Keratinocyte (primary cell): ENCODE data around the gene GAL. TPM values are rescaled to one million over a fixed set of nuclear protein-coding genes. Genes with fewer than 3 reads are reported as not detected.

Experiments used
- DNase-seq: peaks from one replicate; pipeline ENCODE4 v3.0.0-alpha.2; 2011; ENCODE audit warnings: low read depth, missing footprints, low spot score
- FAIRE-seq: peaks from 2 replicates; lab custom pipeline; 2011; peaks lifted over from hg19 to GRCh38; lab: Jason Lieb, UNC
- H2AFZ ChIP-seq: 2 replicates; pipeline ENCODE4 v1.6.0; 2012; ENCODE audit warnings: low read length, control low read depth, inconsistent platforms; ENCODE audit not compliant: control insufficient read depth
- H3K27ac ChIP-seq: 2 replicates; pipeline ENCODE4 v1.5.1; 2011; ENCODE audit warnings: low read length; ENCODE audit not compliant: control insufficient read depth, insufficient read depth
- H3K27me3 ChIP-seq: 3 replicates; pipeline ENCODE4 v1.6.0; 2011; ENCODE audit warnings: low read length; ENCODE audit not compliant: control insufficient read depth, insufficient read depth; ENCODE audit errors: extremely low read depth
- H3K36me3 ChIP-seq, 2 experiments: 2 replicates in 1 of 2; 3 replicates in 1 of 2; pipeline ENCODE4 v1.5.1; 2011; ENCODE audit warnings: low read length in 2 of 2, mild to moderate bottlenecking in 1 of 2; ENCODE audit not compliant: control insufficient read depth in 2 of 2, insufficient read depth in 2 of 2; ENCODE audit errors: extremely low read depth in 1 of 2
- H3K4me1 ChIP-seq: 3 replicates; pipeline ENCODE4 v1.5.1; 2011; ENCODE audit warnings: low read length; ENCODE audit not compliant: control insufficient read depth, insufficient read depth; ENCODE audit errors: extremely low read depth
- H3K4me2 ChIP-seq: 3 replicates; pipeline ENCODE4 v1.6.0; 2011; ENCODE audit warnings: low read depth, low read length; ENCODE audit not compliant: control insufficient read depth, insufficient read depth; ENCODE audit errors: extremely low read depth
- H3K4me3 ChIP-seq, 3 experiments: fragments of 200-600 bp in 1 of 3; sonication (generic) in 1 of 3; 2 replicates in 2 of 3; 3 replicates in 1 of 3; pipeline ENCODE4 v1.5.1; 2011 to 2016; ENCODE audit warnings: low read length in 3 of 3, mild to moderate bottlenecking in 3 of 3, control low read depth in 2 of 3, inconsistent platforms in 1 of 3, low read depth in 1 of 3, mixed read lengths in 1 of 3, mixed run types in 1 of 3, moderate library complexity in 1 of 3; ENCODE audit not compliant: control insufficient read depth in 2 of 3, insufficient read depth in 2 of 3; ENCODE audit errors: extremely low read depth in 1 of 3
- H3K79me2 ChIP-seq: 2 replicates; pipeline ENCODE4 v1.6.0; 2012; ENCODE audit warnings: low read length; ENCODE audit not compliant: control insufficient read depth, insufficient read depth
- H3K9ac ChIP-seq: 3 replicates; pipeline ENCODE4 v1.6.0; 2011; ENCODE audit warnings: low read length; ENCODE audit not compliant: control insufficient read depth, insufficient read depth; ENCODE audit errors: extremely low read depth
- H3K9me1 ChIP-seq: 3 replicates; pipeline ENCODE4 v1.6.0; 2011; ENCODE audit warnings: low read length; ENCODE audit not compliant: control insufficient read depth, insufficient read depth; ENCODE audit errors: extremely low read depth
- H3K9me3 ChIP-seq: 2 replicates; pipeline ENCODE4 v1.5.1; 2012; ENCODE audit warnings: low read depth, low read length; ENCODE audit not compliant: control insufficient read depth
- H4K20me1 ChIP-seq: 3 replicates; pipeline ENCODE4 v1.6.0; 2011; ENCODE audit warnings: low read length; ENCODE audit not compliant: control insufficient read depth, insufficient read depth; ENCODE audit errors: extremely low read depth
- CTCF ChIP-seq, 3 experiments: IDR thresholded peaks in 1 of 3; conservative IDR thresholded peaks in 1 of 3; optimal IDR thresholded peaks in 1 of 3; 2 replicates in 2 of 3; 3 replicates in 1 of 3; pipeline versions ENCODE3 to v1.5.1; 2011; ENCODE audit warnings: low read length in 3 of 3, mild to moderate bottlenecking in 3 of 3, moderate library complexity in 2 of 3, control low read depth in 1 of 3, inconsistent platforms in 1 of 3; ENCODE audit not compliant: insufficient read depth in 2 of 3; ENCODE audit errors: extremely low read depth in 1 of 3
- EZH2 ChIP-seq: IDR thresholded peaks from one replicate; pipeline ENCODE4 v1.6.1; 2012; ENCODE audit warnings: inconsistent platforms, mild to moderate bottlenecking, low read length, moderate library complexity
- dilution Hi-C: fragments of 300-500 bp; cut with MboI; formaldehyde crosslinking; loops from one replicate; pipeline ENCODE4 v1.7.0; 2020; ENCODE audit warnings: low sequenced_read_pairs; ENCODE audit not compliant: extremely low pct_ligation_motif_present
- polyA plus RNA-seq, 5 experiments: library from polyadenylated mRNA; depleted of rRNA in 3 of 5; stranded (reverse) in 3 of 5; stranded (forward) in 1 of 5; unstranded in 1 of 5; fragments of >200 nt; gene quantifications; 1 replicate in 1 of 5; 2 replicates in 3 of 5; 3 replicates in 1 of 5; pipeline versions ENCODE4 v1.2.1 to v1.2.3, GENCODE V29; 2011 to 2012; ENCODE audit warnings: missing spikeins in 2 of 5, low read depth in 1 of 5, low replicate concordance in 1 of 5

Gene GAL
- polyA plus RNA-seq, 1 donor (not counting 4 experiments of a cell fraction or from before 2014, with no cell fraction given): 2.2 TPM

GRCh38 chr11:68709062-68709461 lies 24.7 kb downstream of the GAL start:
- no peaks in the 10 kb centered on the region for H3K79me2 ChIP-seq
- H3K4me3 ChIP-seq: no peak overlapping the region
- no peak overlapping the region for H3K27ac ChIP-seq
- H3K9me1 ChIP-seq: no peaks in the 10 kb centered on the region
- H2AFZ ChIP-seq: no peak overlapping the region
- peaks cover 4% of the 10 kb centered on the region for H3K27me3 ChIP-seq
- no peaks in the 10 kb centered on the region for H3K4me1 ChIP-seq
- H3K36me3 ChIP-seq: no peaks in the 10 kb centered on the region
- FAIRE-seq (no peak), DNase-seq (no peak)
- H3K9me3 ChIP-seq: no peaks in the 10 kb centered on the region
- no peak overlapping the region for H3K4me2 ChIP-seq
- H3K9ac ChIP-seq: no peak overlapping the region
- no peaks in the 10 kb centered on the region for H4K20me1 ChIP-seq
- TF ChIP-seq CTCF (optimal IDR thresholded peaks at IDR 0.05 in 1 of 3, IDR thresholded peaks at IDR 0.05 in 1 of 3, conservative IDR thresholded peaks at IDR 0.05 in 1 of 3; ENCODE audit: extremely low read depth in 1 of 3, insufficient read depth in 2 of 3, low read length in 3 of 3) (no peak), EZH2 (no peak)
- dilution Hi-C loops: no loop called here

GRCh38 chr11:68710409-68710808 lies 26.1 kb downstream of the GAL start:
- no peaks in the 10 kb centered on the region for H3K79me2 ChIP-seq
- dilution Hi-C loops: no loop called here
- H3K9ac ChIP-seq: no peak overlapping the region
- no peaks in the 10 kb centered on the region for H3K36me3 ChIP-seq
- no peaks in the 10 kb centered on the region for H3K9me1 ChIP-seq
- H3K9me3 ChIP-seq: no peaks in the 10 kb centered on the region
- TF ChIP-seq EZH2 (no peak), CTCF (optimal IDR thresholded peaks at IDR 0.05 in 1 of 3, IDR thresholded peaks at IDR 0.05 in 1 of 3, conservative IDR thresholded peaks at IDR 0.05 in 1 of 3; ENCODE audit: extremely low read depth in 1 of 3, insufficient read depth in 2 of 3, low read length in 3 of 3) (no peak)
- H3K4me3 ChIP-seq: no peak overlapping the region
- peaks cover 4% of the 10 kb centered on the region for H3K27me3 ChIP-seq
- H3K4me2 ChIP-seq: no peak overlapping the region
- DNase-seq: no peak
- no peak for FAIRE-seq
- no peak overlapping the region for H3K27ac ChIP-seq
- H2AFZ ChIP-seq: no peak overlapping the region
- H4K20me1 ChIP-seq: no peaks in the 10 kb centered on the region
- no peaks in the 10 kb centered on the region for H3K4me1 ChIP-seq
